ENCODE measurements around the gene MAP7.

MAP7 gene

GRCh38 chr6:136303516-136303915, 246.7 kb downstream of the MAP7 start:
- Histone ChIP-seq H3K9ac (no peak overlapping the region), H3K4me1 (peaks cover 0 to 8% (median 0%) of the 10 kb centered on the region in 10 experiments; a peak in 3 of 20 replicates), H3K9me3 (replicated peaks in 1 of 11) (peaks cover 0 to 6% (median 0%) of the 10 kb centered on the region in 11 experiments; a peak in 1 of 22 replicates), H3K27ac (no peak overlapping the region), H4K20me1 (no peaks in the 10 kb centered on the region), H3K36me3 (no peaks in the 10 kb centered on the region), H3K27me3 (no peaks in the 10 kb centered on the region), H3K4me2 (peak overlapping the region in 2 of 11 experiments; percentile 5 to 36; a peak in 2 of 22 replicates), H3K4me3 (no peak overlapping the region)
- TF ChIP-seq Cebpa-rat (IDR thresholded peaks at IDR 0.05): no peak

DNA sequence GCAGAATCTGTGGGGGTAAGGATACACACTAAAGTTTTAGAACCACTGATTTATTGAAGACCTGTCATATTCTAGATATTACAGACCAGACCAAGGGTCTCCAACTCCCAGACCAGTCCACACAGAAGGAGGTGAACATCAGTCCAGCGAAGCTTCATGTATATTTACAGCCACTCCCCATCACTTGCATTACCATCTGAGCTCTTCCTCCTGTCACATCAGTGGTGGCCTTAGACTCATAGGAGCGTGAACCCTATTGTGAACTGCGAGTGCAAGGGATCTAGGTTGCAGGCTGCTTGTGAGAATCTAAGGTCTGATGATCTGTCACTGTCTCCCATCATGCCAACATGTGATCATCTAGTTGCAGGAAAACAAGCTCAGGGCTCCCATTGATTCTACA, 255.6 kb downstream of the MAP7 start:
- H3K9me3 ChIP-seq (replicated peaks in 1 of 11): no peaks in the 10 kb centered on the region
- H4K20me1 ChIP-seq: no peaks in the 10 kb centered on the region
- H3K4me3 ChIP-seq: no peak overlapping the region
- H3K36me3 ChIP-seq: no peaks in the 10 kb centered on the region
- H3K4me1 ChIP-seq: peaks cover 13 to 21% (median 16%) of the 10 kb centered on the region in 10 experiments
- H3K9ac ChIP-seq: no peak overlapping the region
- no peaks in the 10 kb centered on the region for H3K27me3 ChIP-seq
- H3K4me2 ChIP-seq: no peak overlapping the region
- no peak overlapping the region for H3K27ac ChIP-seq
- no peak for TF ChIP-seq Cebpa-rat (IDR thresholded peaks at IDR 0.05)

All from BLaER1 treated with 17β-estradiol and CSF1 and Interleukin-3, amounts not matched to agents 10 nM and 100 nM (cell line).